HG03045 (cell line): ENCODE data around the gene TDRD7.
A peak's percentile ranks its signal among the peaks of the same experiment; 100 is the strongest.

ENCODE experiments used
- ATAC-seq: cut with Tn5 transposase; IDR thresholded peaks from one replicate; pipeline ENCODE4 v1.9.1; 2021; ENCODE audit warnings: mild to moderate bottlenecking, moderate library complexity; ENCODE audit not compliant: unreplicated experiment

TDRD7 gene

GRCh38 chr9:97387504-97387886, 24.4 kb upstream of the TDRD7 start:
- ATAC-seq: no peak

GRCh38 chr9:97387936-97388684, 23.8 kb upstream of the TDRD7 start:
- ATAC-seq: no peak

GRCh38 chr9:97388721-97389238, 23.1 kb upstream of the TDRD7 start:
- ATAC-seq: peak; percentile 76

- ATAC-seq: no peak
Observed at GRCh38 chr9:97389249-97389648, 22.6 kb upstream of the TDRD7 start.

- ATAC-seq: no peak
Observed at GRCh38 chr9:97390791-97391406, 21.0 kb upstream of the TDRD7 start.

- ATAC-seq: no peak
Observed at GRCh38 chr9:97394881-97395280, 17.0 kb upstream of the TDRD7 start.

- no peak for ATAC-seq
Observed at GRCh38 chr9:97395745-97396144, 16.2 kb upstream of the TDRD7 start.

GRCh38 chr9:97396256-97396655, 15.6 kb upstream of the TDRD7 start:
- ATAC-seq: no peak

- ATAC-seq: peak; percentile 52
Observed at GRCh38 chr9:97397220-97397619, 14.7 kb upstream of the TDRD7 start.

- ATAC-seq: peak; percentile 61
Observed at GRCh38 chr9:97398999-97399758, 12.7 kb upstream of the TDRD7 start.

GRCh38 chr9:97403746-97404316, 8.1 kb upstream of the TDRD7 start:
- no peak for ATAC-seq

- ATAC-seq: no peak
Observed at GRCh38 chr9:97405551-97405950, 6.3 kb upstream of the TDRD7 start.

GRCh38 chr9:97406620-97407177, 5.2 kb upstream of the TDRD7 start:
- ATAC-seq: no peak

GRCh38 chr9:97408562-97408961, 3.3 kb upstream of the TDRD7 start:
- no peak for ATAC-seq

GRCh38 chr9:97411440-97411788, 482 bp upstream of the TDRD7 start:
- no peak for ATAC-seq

- peak; percentile 6 for ATAC-seq
Observed at GRCh38 chr9:97412626-97413385, 910 bp downstream of the TDRD7 start.

- ATAC-seq: no peak
Observed at GRCh38 chr9:97413462-97413861, 1.6 kb downstream of the TDRD7 start.

- ATAC-seq: no peak
Observed at GRCh38 chr9:97415146-97415545, 3.2 kb downstream of the TDRD7 start.

- no peak for ATAC-seq
Observed at GRCh38 chr9:97418880-97419279, 7.0 kb downstream of the TDRD7 start.

- ATAC-seq: no peak
Observed at GRCh38 chr9:97419309-97419867, 7.5 kb downstream of the TDRD7 start.
